ENCODE data around the gene DCST1. TPM values are rescaled to one million over a fixed set of nuclear protein-coding genes. Genes with fewer than 3 reads are reported as not detected.

Gene DCST1
- polyA plus RNA-seq, 1 experiment: not detected

GRCh38 chr1:155024315-155024714 lies 9.3 kb upstream of the DCST1 start:
- CTCF ChIA-PET: no interaction called here
- TF ChIP-seq CTCF (IDR thresholded peaks at IDR 0.05; ENCODE audit: low read depth, low read length): no peak
- H3K27me3 ChIP-seq (ENCODE audit: control insufficient read depth, insufficient read depth, low read length): peaks cover 5% of the 10 kb centered on the region
- H3K4me3 ChIP-seq (ENCODE audit: low read depth, low read length): no peak overlapping the region
- no peak overlapping the region for H3K27ac ChIP-seq (ENCODE audit: low read depth, low read length)
- POLR2A ChIA-PET: no interaction called here
- no peak for DNase-seq (ENCODE audit: low read depth, low spot score)
- H3K9me3 ChIP-seq (ENCODE audit: control insufficient read depth, insufficient read depth, low read length): no peaks in the 10 kb centered on the region

- H3K27me3 ChIP-seq (ENCODE audit: control insufficient read depth, insufficient read depth, low read length): peaks cover 18% of the 10 kb centered on the region
- H3K4me3 ChIP-seq (ENCODE audit: low read depth, low read length): no peak overlapping the region
- CTCF ChIA-PET: interaction anchor here (1.6 kb wide), 1 partner anchor 8 kb away, joined by 11 read pairs; no protein-coding TSS in a partner anchor
- no peak for DNase-seq (ENCODE audit: low read depth, low spot score)
- H3K9me3 ChIP-seq (ENCODE audit: control insufficient read depth, insufficient read depth, low read length): no peaks in the 10 kb centered on the region
- no peak for TF ChIP-seq CTCF (IDR thresholded peaks at IDR 0.05; ENCODE audit: low read depth, low read length)
- H3K27ac ChIP-seq (ENCODE audit: low read depth, low read length): no peak overlapping the region
- POLR2A ChIA-PET: no interaction called here
Observed at GRCh38 chr1:155026154-155026553, 7.5 kb upstream of the DCST1 start.

GRCh38 chr1:155026588-155026987 lies 7.0 kb upstream of the DCST1 start:
- CTCF ChIA-PET: interaction anchor here (1.6 kb wide), 1 partner anchor 9 kb away, joined by 11 read pairs; no protein-coding TSS in a partner anchor
- no peak for TF ChIP-seq CTCF (IDR thresholded peaks at IDR 0.05; ENCODE audit: low read depth, low read length)
- Histone ChIP-seq H3K27ac (ENCODE audit: low read depth, low read length) (no peak overlapping the region), H3K4me3 (ENCODE audit: low read depth, low read length) (no peak overlapping the region), H3K27me3 (ENCODE audit: control insufficient read depth, insufficient read depth, low read length) (peaks cover 19% of the 10 kb centered on the region), H3K9me3 (ENCODE audit: control insufficient read depth, insufficient read depth, low read length) (no peaks in the 10 kb centered on the region)
- no peak for DNase-seq (ENCODE audit: low read depth, low spot score)
- POLR2A ChIA-PET: no interaction called here

- Histone ChIP-seq H3K4me3 (ENCODE audit: low read depth, low read length) (no peak overlapping the region), H3K27me3 (ENCODE audit: control insufficient read depth, insufficient read depth, low read length) (peaks cover 21% of the 10 kb centered on the region), H3K27ac (ENCODE audit: low read depth, low read length) (no peak overlapping the region), H3K9me3 (ENCODE audit: control insufficient read depth, insufficient read depth, low read length) (no peaks in the 10 kb centered on the region)
- no peak for DNase-seq (ENCODE audit: low read depth, low spot score)
- CTCF ChIA-PET: interaction anchor here (1.0 kb wide), 1 partner anchor 56 kb away, joined by 4 read pairs; no protein-coding TSS in a partner anchor
- POLR2A ChIA-PET: no interaction called here
- no peak for TF ChIP-seq CTCF (IDR thresholded peaks at IDR 0.05; ENCODE audit: low read depth, low read length)
Observed at GRCh38 chr1:155029513-155030242, 3.9 kb upstream of the DCST1 start.

GRCh38 chr1:155030243-155030795 lies 3.3 kb upstream of the DCST1 start:
- Histone ChIP-seq H3K27me3 (ENCODE audit: control insufficient read depth, insufficient read depth, low read length) (peaks cover 26% of the 10 kb centered on the region), H3K27ac (ENCODE audit: low read depth, low read length) (no peak overlapping the region), H3K9me3 (ENCODE audit: control insufficient read depth, insufficient read depth, low read length) (no peaks in the 10 kb centered on the region), H3K4me3 (ENCODE audit: low read depth, low read length) (no peak overlapping the region)
- DNase-seq (ENCODE audit: low read depth, low spot score): no peak
- TF ChIP-seq CTCF (IDR thresholded peaks at IDR 0.05; ENCODE audit: low read depth, low read length): no peak
- CTCF ChIA-PET: interaction anchor here (1.0 kb wide), 1 partner anchor 55 kb away, joined by 4 read pairs; no protein-coding TSS in a partner anchor
- POLR2A ChIA-PET: interaction anchor here (0.6 kb wide), 1 partner anchor 651 kb away, joined by 3 read pairs; no protein-coding TSS in a partner anchor
